HepG2 (cell line): ENCODE measurements around the gene EEFSEC. TPM values are rescaled to one million over a fixed set of nuclear protein-coding genes. Genes with fewer than 3 reads are reported as not detected.

Experiments
- ATF1 ChIP-seq: IDR thresholded peaks from 2 replicates; pipeline ENCODE4 v1.6.1; 2016; ENCODE audit warnings: mild to moderate bottlenecking, control low read depth
- CREB1 ChIP-seq, 2 experiments: fragments of 450-650 bp in 1 of 2; IDR thresholded peaks; 2 replicates each; pipeline ENCODE4 v1.6.1; 2016 to 2017; ENCODE audit warnings: control low read depth in 1 of 2, mild to moderate bottlenecking in 1 of 2, missing compliant biosample characterization in 1 of 2, missing genetic modification characterization in 1 of 2
- EHMT2 ChIP-seq: fragments of 200-600 bp; sonication (generic); IDR thresholded peaks from 2 replicates; pipeline ENCODE4 v1.7.0; 2017; ENCODE audit warnings: antibody characterized with exemption, low read depth, low read length, borderline replicate concordance
- GABPB1 ChIP-seq: IDR thresholded peaks from 2 replicates; pipeline ENCODE4 v1.6.1; 2016; ENCODE audit warnings: mild to moderate bottlenecking, missing genetic modification reagents, moderate library complexity, missing compliant biosample characterization
- NR2F2 ChIP-seq: IDR thresholded peaks from 2 replicates; pipeline ENCODE4 v1.6.1; 2012; ENCODE audit warnings: low read depth, inconsistent platforms, borderline replicate concordance
- PAXIP1 ChIP-seq: sonication (generic); formaldehyde crosslinking; conservative IDR thresholded peaks from 2 replicates; pipeline ENCODE4 v1.4.0; 2020; ENCODE audit warnings: mild to moderate bottlenecking, missing genetic modification reagents, moderate library complexity
- PHB2 ChIP-seq: fragments of 450-650 bp; IDR thresholded peaks from 2 replicates; pipeline ENCODE4 v1.6.1; 2018; ENCODE audit not compliant: partially characterized antibody
- PHF21A ChIP-seq: sonication (generic); formaldehyde crosslinking; IDR thresholded peaks from 2 replicates; pipeline ENCODE4 v1.5.0; 2020; ENCODE audit warnings: mild to moderate bottlenecking, missing genetic modification reagents
- POLR2A ChIP-seq, 2 experiments: IDR thresholded peaks; 2 replicates each; pipeline ENCODE4 v1.6.1; 2011; ENCODE audit warnings: low read depth in 2 of 2, low read length in 2 of 2, mild to moderate bottlenecking in 1 of 2, moderate library complexity in 1 of 2; ENCODE audit not compliant: insufficient read depth in 1 of 2
- RAD51 ChIP-seq: fragments of 450-650 bp; IDR thresholded peaks from 2 replicates; pipeline ENCODE4 v1.6.1; 2016; ENCODE audit warnings: borderline replicate concordance
- SP2 ChIP-seq: sonication (generic); formaldehyde crosslinking; IDR thresholded peaks from 2 replicates; pipeline ENCODE4 v1.5.1; 2020; ENCODE audit warnings: mild to moderate bottlenecking, missing genetic modification reagents
- TARDBP ChIP-seq: sonication (generic); formaldehyde crosslinking; IDR thresholded peaks from 2 replicates; pipeline ENCODE4 v1.8.0; 2022; ENCODE audit warnings: mild to moderate bottlenecking, missing genetic modification reagents
- TFE3 ChIP-seq: IDR thresholded peaks from 2 replicates; pipeline ENCODE4 v1.6.1; 2016
- TOPORS ChIP-seq: sonication (generic); formaldehyde crosslinking; IDR thresholded peaks from 2 replicates; pipeline ENCODE4 v1.8.0; 2023; ENCODE audit warnings: mild to moderate bottlenecking, missing genetic modification reagents
- U2AF1 ChIP-seq: fragments of 200-400 bp; formaldehyde crosslinking; optimal IDR thresholded peaks from 2 replicates; pipeline ENCODE3; 2017; ENCODE audit warnings: mild to moderate bottlenecking, low read depth, low read length
- XRCC5 ChIP-seq: fragments of 200-400 bp; formaldehyde crosslinking; optimal IDR thresholded peaks from 2 replicates; pipeline ENCODE3; 2017; ENCODE audit warnings: mild to moderate bottlenecking, low read length
- YY1 ChIP-seq: IDR thresholded peaks from 2 replicates; pipeline ENCODE4 v1.6.1; 2011; ENCODE audit warnings: low read length, low read depth, moderate library complexity, mild to moderate bottlenecking; ENCODE audit not compliant: insufficient read depth, insufficient replicate concordance
- ZBTB46 ChIP-seq: sonication (generic); formaldehyde crosslinking; IDR thresholded peaks from 2 replicates; pipeline ENCODE4 v1.4.0; 2020; ENCODE audit warnings: mild to moderate bottlenecking, missing genetic modification reagents, borderline replicate concordance
- ZFX ChIP-seq: sonication (generic); formaldehyde crosslinking; IDR thresholded peaks from 2 replicates; pipeline ENCODE4 v1.4.0; 2020; ENCODE audit warnings: mild to moderate bottlenecking, low read depth, missing genetic modification reagents, moderate library complexity
- ZMYM3 ChIP-seq: sonication (generic); formaldehyde crosslinking; IDR thresholded peaks from 2 replicates; pipeline ENCODE4 v1.5.1; 2020; ENCODE audit warnings: mild to moderate bottlenecking, missing genetic modification reagents
- ZNF337 ChIP-seq: sonication (generic); formaldehyde crosslinking; IDR thresholded peaks from 2 replicates; pipeline ENCODE4 v1.5.1; 2020; ENCODE audit warnings: missing genetic modification reagents, low read depth, mild to moderate bottlenecking, borderline replicate concordance
- ZNF580 ChIP-seq: IDR thresholded peaks from 2 replicates; pipeline ENCODE4 v1.6.1; 2016; ENCODE audit warnings: low read depth, borderline replicate concordance
- ZSCAN20 ChIP-seq: sonication (generic); formaldehyde crosslinking; IDR thresholded peaks from 2 replicates; pipeline ENCODE4 v1.4.0; 2020; ENCODE audit warnings: missing genetic modification reagents, mild to moderate bottlenecking, borderline replicate concordance
- polyA plus RNA-seq, 8 experiments: library from polyadenylated mRNA; depleted of rRNA in 3 of 8; stranded (reverse) in 7 of 8; unstranded in 1 of 8; fragments of >200 nt; fragmentation: Illumina TruSeq in 4 of 8; extraction: Trizol in 4 of 8; gene quantifications; 2 replicates each; pipeline versions ENCODE4 v1.2.1 to v1.2.3, GENCODE V29; 2011 to 2016; ENCODE audit warnings: low read depth in 4 of 8, missing spikeins in 1 of 8, mixed read lengths in 1 of 8; ENCODE audit not compliant: insufficient read depth in 1 of 8
- total RNA-seq, 5 experiments: library from RNA; depleted of rRNA; stranded (reverse); fragments of >200 nt; fragmentation: Illumina TruSeq; extraction: Trizol; gene quantifications; 2 replicates each; pipeline ENCODE4 v1.2.3, GENCODE V29; 2016; ENCODE audit warnings: low read depth in 1 of 5

Gene EEFSEC
- total and polyA plus RNA-seq, 2 of the 13 experiments (the other 11 are each of a cell fraction or from before 2014, with no cell fraction given): 6.4 to 24.2 TPM

- TF ChIP-seq NR2F2: no peak
- peak; percentile 36 to 60; a peak in 3 of 4 replicates for TF ChIP-seq POLR2A (IDR thresholded peaks at IDR 0.05; ENCODE audit: insufficient read depth in 1 of 2, low read depth in 2 of 2, low read length in 2 of 2)
- TF ChIP-seq TOPORS (CRISPR knock-in tag): no peak
- peak; percentile 68 for TF ChIP-seq XRCC5
- TF ChIP-seq ZNF337 (CRISPR knock-in tag): no peak
- no peak for TF ChIP-seq RAD51
- 0 out of 2 replicates have a peak, but pooled peaks have one; percentile 47 for TF ChIP-seq ZMYM3 (CRISPR knock-in tag)
- no peak for TF ChIP-seq CREB1 (IDR thresholded peaks at IDR 0.05)
- 0 out of 2 replicates have a peak, but pooled peaks have one; percentile 31 for TF ChIP-seq CREB1 (CRISPR knock-in tag; IDR thresholded peaks at IDR 0.05)
- TF ChIP-seq PAXIP1 (CRISPR knock-in tag): peak; percentile 77
- TF ChIP-seq ATF1: no peak
- no peak for TF ChIP-seq ZBTB46
- TF ChIP-seq ZNF580: 0 out of 2 replicates have a peak, but pooled peaks have one; percentile 30
- peak; percentile 85 for TF ChIP-seq ZFX (CRISPR knock-in tag)
- TF ChIP-seq U2AF1: no peak
- TF ChIP-seq GABPB1: peak; percentile 36; the same call in 1 of the 2 replicates
- peak; percentile 41; the same call in 1 of the 2 replicates for TF ChIP-seq PHF21A (CRISPR knock-in tag)
- no peak for TF ChIP-seq YY1
- TF ChIP-seq ZSCAN20 (CRISPR knock-in tag): no peak
- no peak for TF ChIP-seq PHB2
- TF ChIP-seq TFE3 (CRISPR knock-in tag): peak; percentile 36; the same call in 1 of the 2 replicates
- no peak for TF ChIP-seq SP2
- no peak for TF ChIP-seq EHMT2
- TF ChIP-seq TARDBP (CRISPR knock-in tag): peak; percentile 69
Observed at GRCh38 chr3:128343287-128344051, 190.2 kb downstream of the EEFSEC start (continued).
